ENCODE data around the gene ANGPTL4. TPM values are rescaled to one million over a fixed set of nuclear protein-coding genes. Genes with fewer than 3 reads are reported as not detected.

ANGPTL4 gene
- total RNA-seq, 1 donor from 2014 or later = 3.2 TPM

DNA sequence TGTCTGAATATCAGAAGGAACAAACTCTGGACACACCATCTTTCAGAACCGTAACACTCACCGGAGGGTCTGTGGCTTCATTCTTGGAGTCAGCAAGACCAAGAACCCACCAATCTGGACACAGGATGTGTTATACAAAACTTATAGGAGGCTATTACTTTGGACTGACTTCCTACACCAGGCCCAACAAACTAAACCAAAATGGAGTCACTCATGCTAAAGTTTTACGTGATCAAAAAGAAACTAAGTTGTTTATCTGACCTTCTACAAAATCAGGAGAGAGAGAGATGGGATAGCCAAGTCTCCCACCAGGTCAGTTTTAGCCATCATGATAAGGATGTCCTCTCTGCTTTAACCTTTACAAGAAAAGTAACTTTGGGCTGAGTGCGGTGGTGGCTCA lies 23.0 kb downstream of the ANGPTL4 start:
- Histone ChIP-seq H3K4me3 (ENCODE audit: low read depth, low read length) (no peak overlapping the region), H3K36me3 (ENCODE audit: control insufficient read depth, insufficient read depth, low read length) (peaks cover 1% of the 10 kb centered on the region), H3K27me3 (ENCODE audit: control insufficient read depth, insufficient read depth, low read length) (no peaks in the 10 kb centered on the region)
- no peak for TF ChIP-seq CTCF (IDR thresholded peaks at IDR 0.05; ENCODE audit: insufficient read depth, low read length, severe bottlenecking)
- DNase-seq (ENCODE audit: low read depth) (no peak), FAIRE-seq (no peak)

DNA sequence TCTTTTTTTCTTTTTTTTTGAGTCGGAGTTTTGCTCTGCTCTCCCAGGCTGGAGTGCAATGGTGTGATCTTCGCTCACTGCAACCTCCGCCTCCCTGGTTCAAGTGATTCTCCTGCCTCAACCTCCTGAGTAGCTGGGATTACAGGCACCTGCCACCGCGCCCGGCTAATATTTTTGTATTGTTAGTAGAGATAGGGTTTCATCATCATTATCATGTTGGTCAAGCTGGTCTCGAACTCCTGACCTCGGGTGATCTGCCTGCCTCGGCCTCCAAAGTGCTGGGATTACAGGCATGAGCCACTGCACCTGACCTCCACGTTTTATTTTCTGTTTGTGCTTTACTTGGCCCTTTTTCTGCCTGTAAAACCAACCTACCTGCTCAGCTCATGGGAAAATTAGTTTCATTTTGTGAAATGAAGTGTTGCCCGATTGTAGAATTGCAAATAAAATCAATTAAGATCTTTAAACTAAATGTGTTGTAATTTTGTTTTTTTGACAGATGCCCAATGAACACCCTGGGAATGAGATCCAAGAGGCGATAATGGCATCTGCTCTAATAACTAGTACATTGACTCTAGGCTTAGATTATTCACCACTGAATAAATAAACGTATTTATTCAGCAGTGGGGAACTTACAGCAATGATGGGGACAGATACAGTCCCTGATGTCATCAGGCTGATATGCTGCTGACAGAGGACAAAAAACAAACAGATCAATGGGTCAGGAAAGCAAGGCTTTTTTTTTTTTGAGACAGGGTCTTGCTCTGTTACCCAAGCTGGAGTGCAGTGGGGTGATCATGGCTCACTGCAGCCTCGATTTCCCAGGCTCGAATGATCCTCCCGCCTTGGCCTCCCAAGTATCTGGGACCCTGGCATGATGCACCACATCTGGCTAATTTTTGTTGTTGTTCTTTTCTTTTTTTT lies 24.0 kb downstream of the ANGPTL4 start:
- DNase-seq (ENCODE audit: low read depth) = no peak
- no peak overlapping the region for H3K4me3 ChIP-seq (ENCODE audit: low read depth, low read length)
- TF ChIP-seq CTCF (IDR thresholded peaks at IDR 0.05; ENCODE audit: insufficient read depth, low read length, severe bottlenecking) = no peak
- FAIRE-seq = no peak
- peaks cover 1% of the 10 kb centered on the region for H3K36me3 ChIP-seq (ENCODE audit: control insufficient read depth, insufficient read depth, low read length)
- no peaks in the 10 kb centered on the region for H3K27me3 ChIP-seq (ENCODE audit: control insufficient read depth, insufficient read depth, low read length)

DNA sequence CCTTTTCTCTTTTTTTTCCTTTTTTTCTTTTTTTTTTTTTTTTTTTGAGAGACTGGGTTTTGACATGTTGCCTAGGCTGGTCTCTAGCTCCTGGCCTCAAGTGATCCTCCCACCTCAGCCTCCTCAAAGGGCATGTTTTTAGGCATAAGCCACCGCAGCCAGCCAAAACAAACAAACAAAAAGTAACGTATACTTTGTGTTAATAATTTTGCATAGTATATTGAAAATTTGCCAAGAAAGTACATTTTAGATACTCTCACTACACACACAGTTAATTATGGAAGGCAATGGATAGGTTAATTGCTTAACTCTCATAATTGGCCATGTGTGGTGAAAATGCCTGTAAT lies 24.6 kb downstream of the ANGPTL4 start:
- TF ChIP-seq CTCF (IDR thresholded peaks at IDR 0.05; ENCODE audit: insufficient read depth, low read length, severe bottlenecking) = no peak
- Histone ChIP-seq H3K4me3 (ENCODE audit: low read depth, low read length) (no peak overlapping the region), H3K27me3 (ENCODE audit: control insufficient read depth, insufficient read depth, low read length) (no peaks in the 10 kb centered on the region), H3K36me3 (ENCODE audit: control insufficient read depth, insufficient read depth, low read length) (peaks cover 3% of the 10 kb centered on the region)
- no peak for FAIRE-seq
- DNase-seq (ENCODE audit: low read depth) = no peak

GRCh38 chr19:8389891-8390616 lies 26.1 kb downstream of the ANGPTL4 start, which contains the start of gene RAB11B:
TSS of gene RAB11B (plus strand) at chr19:8390360. CDS start at chr19:8390417, 57 bp downstream.
- H3K4me3 ChIP-seq (ENCODE audit: low read depth, low read length) = peak within 1 kb of the TSS; percentile 74
- DNase-seq (ENCODE audit: low read depth) = peak; percentile 99
- peak; percentile 97 for FAIRE-seq
- H3K27me3 ChIP-seq (ENCODE audit: control insufficient read depth, insufficient read depth, low read length) = no peaks in the 10 kb centered on the region
- peaks cover 3% of the 10 kb centered on the region for H3K36me3 ChIP-seq (ENCODE audit: control insufficient read depth, insufficient read depth, low read length)
- no peak for TF ChIP-seq CTCF (IDR thresholded peaks at IDR 0.05; ENCODE audit: insufficient read depth, low read length, severe bottlenecking)

DNA sequence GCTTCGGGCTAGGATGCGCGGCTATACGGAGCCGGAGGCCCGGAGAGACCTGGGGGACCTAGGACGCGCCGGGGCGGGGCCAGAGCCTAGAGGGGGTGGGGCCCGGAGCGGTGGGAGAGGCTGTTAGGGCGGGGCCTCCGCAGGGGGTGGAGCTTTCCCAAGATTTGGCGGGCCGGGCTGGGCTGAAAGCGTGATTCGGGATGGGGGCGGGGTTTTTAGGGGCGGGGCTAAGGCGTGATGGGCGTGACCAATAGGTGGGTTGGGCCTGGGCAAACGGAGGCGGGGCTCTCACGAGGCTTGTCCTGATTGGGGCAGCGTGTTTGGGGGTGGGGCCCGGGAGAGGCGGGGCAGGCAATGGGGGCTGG lies 26.6 kb downstream of the ANGPTL4 start:
- H3K4me3 ChIP-seq (ENCODE audit: low read depth, low read length) = peak overlapping the region; percentile 74
- H3K36me3 ChIP-seq (ENCODE audit: control insufficient read depth, insufficient read depth, low read length) = peaks cover 3% of the 10 kb centered on the region
- peak; percentile 77 for DNase-seq (ENCODE audit: low read depth)
- FAIRE-seq = no peak
- H3K27me3 ChIP-seq (ENCODE audit: control insufficient read depth, insufficient read depth, low read length) = no peaks in the 10 kb centered on the region
- TF ChIP-seq CTCF (IDR thresholded peaks at IDR 0.05; ENCODE audit: insufficient read depth, low read length, severe bottlenecking) = no peak

Measured in bronchial epithelial cell (primary cell).